Epithelial cell of proximal tubule (primary cell): ENCODE measurements around the gene IL1RAPL2. TPM values are rescaled to one million over a fixed set of nuclear protein-coding genes. Genes with fewer than 3 reads are reported as not detected.
A peak's percentile ranks its signal among the peaks of the same experiment; 100 is the strongest.

ENCODE experiments used
- DNase-seq: peaks from one replicate; pipeline ENCODE4 v3.0.0-alpha.2; 2011; ENCODE audit warnings: low read depth
- H3K4me3 ChIP-seq: 2 replicates; pipeline ENCODE4 v1.5.1; 2011; ENCODE audit warnings: low read depth, mild to moderate bottlenecking, low read length
- CTCF ChIP-seq: conservative IDR thresholded peaks from 2 replicates; pipeline ENCODE4 v1.5.1; 2012; ENCODE audit warnings: low read depth, mild to moderate bottlenecking, low read length
- total RNA-seq: library from RNA; depleted of rRNA; stranded (reverse); fragments of >200 nt; gene quantifications from 2 replicates; pipeline ENCODE4 v1.2.3, GENCODE V29; 2015

Gene IL1RAPL2
- total RNA-seq, 1 donor from 2014 or later: not detected

GRCh38 chrX:104935581-104935980 lies 369.6 kb downstream of the IL1RAPL2 start:
- TF ChIP-seq CTCF: no peak
- DNase-seq: no peak
- H3K4me3 ChIP-seq: no peak overlapping the region

GRCh38 chrX:104953251-104953650 lies 387.3 kb downstream of the IL1RAPL2 start:
- DNase-seq: no peak
- H3K4me3 ChIP-seq: no peak overlapping the region
- no peak for TF ChIP-seq CTCF

- H3K4me3 ChIP-seq: no peak overlapping the region
- no peak for TF ChIP-seq CTCF
- DNase-seq: no peak
These were observed 395.9 kb downstream of the IL1RAPL2 start for GRCh38 chrX:104961926-104962325.

GRCh38 chrX:104968241-104968640 lies 402.2 kb downstream of the IL1RAPL2 start:
- TF ChIP-seq CTCF: no peak
- H3K4me3 ChIP-seq: no peak overlapping the region
- no peak for DNase-seq

GRCh38 chrX:104972737-104973136 lies 406.7 kb downstream of the IL1RAPL2 start:
- no peak overlapping the region for H3K4me3 ChIP-seq
- DNase-seq: no peak
- TF ChIP-seq CTCF: no peak

GRCh38 chrX:104987063-104987462 lies 421.1 kb downstream of the IL1RAPL2 start:
- TF ChIP-seq CTCF: no peak
- peak; percentile 35 for DNase-seq
- H3K4me3 ChIP-seq: no peak overlapping the region

GRCh38 chrX:104988038-104988437 lies 422.0 kb downstream of the IL1RAPL2 start:
- no peak for DNase-seq
- TF ChIP-seq CTCF: no peak
- no peak overlapping the region for H3K4me3 ChIP-seq
